HL-60 (cell line): ENCODE results near the gene PNMA1.

Experiments used
- DNase-seq, 2 experiments: peaks; one replicate each; pipeline ENCODE4 v3.0.0-alpha.2; 2010 to 2020; ENCODE audit warnings: low read depth in 1 of 2, low spot score in 1 of 2
- H3K27ac ChIP-seq: fragments of 250-450 bp; sonication (Bioruptor Pico); replicated peaks from 2 replicates; pipeline ENCODE4 v1.5.1; 2020; ENCODE audit warnings: mild to moderate bottlenecking, moderate library complexity
- H3K27me3 ChIP-seq: fragments of 250-450 bp; sonication (Bioruptor Pico); 2 replicates; pipeline ENCODE4 v1.5.1; 2021; ENCODE audit warnings: mild to moderate bottlenecking, moderate library complexity; ENCODE audit not compliant: insufficient read depth, poor library complexity, severe bottlenecking
- H3K4me3 ChIP-seq: replicated peaks from 2 replicates; pipeline ENCODE4 v1.5.1; 2011; ENCODE audit warnings: mild to moderate bottlenecking, control low read depth, low read length; ENCODE audit not compliant: insufficient read depth
- CTCF ChIP-seq: IDR thresholded peaks from one replicate; pipeline ENCODE4 v1.5.1; 2011; ENCODE audit warnings: low read length, control low read depth, inconsistent platforms; ENCODE audit not compliant: insufficient read depth
- GABPA ChIP-seq: IDR thresholded peaks from 2 replicates; pipeline ENCODE4 v1.6.1; 2012; ENCODE audit warnings: low read depth
- POLR2AphosphoS5 ChIP-seq: IDR thresholded peaks from 2 replicates; pipeline ENCODE4 v1.6.1; 2012; ENCODE audit warnings: low read depth
- REST ChIP-seq: IDR thresholded peaks from 2 replicates; pipeline ENCODE4 v1.6.1; 2012; ENCODE audit warnings: low read depth; ENCODE audit not compliant: insufficient replicate concordance
- SPI1 ChIP-seq: IDR thresholded peaks from 2 replicates; pipeline ENCODE4 v1.6.1; 2012; ENCODE audit warnings: low read depth, mild to moderate bottlenecking, borderline replicate concordance

The PNMA1 gene

GRCh38 chr14:73739899-73740617, 25.9 kb upstream of the PNMA1 start:
- no peaks in the 10 kb centered on the region for H3K27me3 ChIP-seq
- TF ChIP-seq CTCF, result no peak
- TF ChIP-seq POLR2AphosphoS5, result no peak
- TF ChIP-seq GABPA, result no peak
- DNase-seq, result no peak
- no peak overlapping the region for H3K4me3 ChIP-seq
- H3K27ac ChIP-seq, result peak overlapping the region; percentile 90

DNA sequence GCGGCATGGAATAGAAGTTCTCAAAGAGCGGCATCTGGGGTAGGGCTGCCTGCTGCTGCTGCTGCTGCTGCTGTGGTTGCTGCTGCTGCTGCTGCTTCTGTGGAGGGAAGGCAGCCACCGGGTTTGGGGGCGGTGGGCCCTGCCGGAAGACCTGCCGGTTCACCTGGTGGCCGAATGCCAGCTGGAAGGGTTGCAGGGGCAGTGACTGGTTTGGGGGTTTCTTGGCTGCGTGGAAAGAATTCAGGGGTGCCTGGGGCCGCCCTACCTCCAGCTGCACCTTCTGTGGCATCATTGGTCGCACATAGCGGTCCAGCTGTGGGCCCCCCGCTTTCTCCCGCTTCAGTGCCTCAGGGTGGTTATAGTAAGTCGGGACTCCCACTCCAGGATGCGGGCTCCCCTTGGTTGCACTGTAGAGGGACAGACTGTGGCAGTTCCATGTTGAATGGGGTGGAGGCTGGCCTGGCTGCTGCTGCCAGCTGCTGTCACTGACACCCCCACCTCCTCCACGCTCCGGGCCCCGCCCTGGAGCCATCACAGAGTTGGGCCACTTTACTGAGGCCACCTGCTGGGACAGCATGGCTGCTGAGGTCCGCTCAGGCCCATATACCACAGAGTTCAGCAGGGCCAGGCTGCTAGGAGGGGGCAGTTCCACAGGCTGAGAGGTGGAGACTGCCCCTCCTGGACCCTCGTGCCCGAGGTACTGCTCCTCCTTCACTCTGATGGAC, 25.2 kb upstream of the PNMA1 start:
- Histone ChIP-seq H3K27ac (peak overlapping the region; percentile 90; the same call in 1 of the 2 replicates), H3K27me3 (no peaks in the 10 kb centered on the region), H3K4me3 (no peak overlapping the region)
- TF ChIP-seq SPI1, result no peak
- TF ChIP-seq POLR2AphosphoS5, result no peak
- no peak for TF ChIP-seq CTCF
- TF ChIP-seq GABPA, result no peak
- no peak for TF ChIP-seq REST
- DNase-seq, result no peak

DNA sequence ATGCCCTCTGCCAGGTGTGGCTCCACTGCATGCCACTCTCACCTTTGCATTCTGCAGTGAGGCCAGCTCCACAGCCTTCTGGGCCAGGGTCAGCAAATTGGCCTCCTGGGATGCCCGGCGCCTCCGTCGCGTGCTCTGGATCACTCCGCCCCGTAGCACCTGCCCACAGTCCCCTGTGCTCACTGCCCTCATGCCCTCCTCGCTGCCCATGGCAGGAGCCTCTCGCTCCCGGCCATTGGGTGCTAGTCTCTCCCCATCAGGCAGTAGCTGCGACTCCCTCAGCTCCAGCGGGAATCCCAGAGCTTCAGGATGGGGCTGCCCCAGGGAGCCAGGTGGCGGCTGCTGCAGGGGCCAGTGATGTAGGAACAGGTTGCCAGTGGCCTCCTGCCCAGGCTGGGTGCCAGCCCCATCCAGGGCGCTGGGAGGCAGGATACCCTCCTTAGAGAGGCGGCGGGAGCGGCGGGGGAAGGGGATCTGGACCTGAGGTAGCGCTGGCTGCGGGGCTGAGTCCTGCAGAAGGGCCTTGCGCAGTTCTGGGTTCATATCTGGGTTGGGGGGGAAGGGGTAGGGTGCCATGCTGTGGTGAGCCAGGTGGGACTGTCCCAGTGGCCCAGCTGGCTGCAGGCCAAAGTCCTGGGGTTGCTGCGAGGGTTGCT, 24.5 kb upstream of the PNMA1 start:
- Histone ChIP-seq H3K4me3 (no peak overlapping the region), H3K27ac (no peak overlapping the region), H3K27me3 (no peaks in the 10 kb centered on the region)
- no peak for DNase-seq
- no peak for TF ChIP-seq SPI1
- no peak for TF ChIP-seq CTCF
- TF ChIP-seq GABPA, result no peak
- TF ChIP-seq REST, result no peak
